ENCODE data around the gene SCYGR5. TPM values are rescaled to one million over a fixed set of nuclear protein-coding genes. Genes with fewer than 3 reads are reported as not detected.

Gene SCYGR5
- total and polyA plus RNA-seq, 5 donors, result not detected

DNA sequence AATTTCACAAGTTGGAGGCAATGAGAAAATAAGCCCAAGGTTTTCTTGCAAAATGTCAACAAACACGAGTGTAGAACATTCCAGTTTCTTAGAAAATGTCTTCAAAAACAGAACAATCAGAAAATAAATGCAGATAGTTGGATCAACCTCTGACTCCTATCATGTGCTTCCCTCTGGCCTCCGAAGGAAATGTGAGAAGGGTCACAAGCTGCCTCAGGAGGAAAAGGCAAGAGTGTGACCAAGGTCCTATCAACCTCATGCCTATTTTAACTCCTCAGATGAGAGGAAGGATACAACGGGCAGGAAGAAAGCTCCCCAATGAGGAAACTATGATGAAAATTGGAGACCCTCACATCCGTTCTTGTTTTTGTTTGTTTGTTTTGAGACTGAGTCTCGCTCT, 7.9 kb downstream of the SCYGR5 start:
- no peak for ATAC-seq
- no peaks in the 10 kb centered on the region for H3K27me3 ChIP-seq (ENCODE audit: control insufficient read depth, insufficient read depth)
- WGBS, result 60% methylated on average over 5 of the region's 5 CpGs
- DNase-seq, result no peak
- H3K27ac ChIP-seq (ENCODE audit: low read length), result no peak overlapping the region
- intact Hi-C loops (cut with DNase I), result no loop called here
- H3K4me3 ChIP-seq (ENCODE audit: low read length), result no peak overlapping the region
- no peaks in the 10 kb centered on the region for H3K4me1 ChIP-seq (ENCODE audit: control insufficient read depth, insufficient read depth, low read length)
- H3K9me3 ChIP-seq (ENCODE audit: control insufficient read depth, low read length), result no peaks in the 10 kb centered on the region

DNA sequence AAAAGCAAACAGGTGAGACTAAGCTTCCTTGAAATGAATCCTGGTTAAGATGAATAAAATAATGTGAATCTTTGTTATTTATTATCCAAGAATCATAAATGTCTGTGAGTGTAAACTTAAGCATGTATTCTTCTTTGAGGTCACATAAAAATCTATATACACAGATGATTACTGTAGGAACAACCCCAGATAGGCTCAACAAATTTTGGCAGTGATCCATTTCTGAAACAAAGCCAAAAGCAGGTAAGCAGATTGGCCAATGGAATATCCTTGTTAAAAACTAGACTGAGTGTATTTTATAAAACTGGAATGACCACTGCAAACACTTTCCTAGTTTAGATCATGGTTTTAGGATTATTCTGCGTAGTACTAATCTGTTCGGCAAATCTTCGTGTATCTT, 11.3 kb downstream of the SCYGR5 start:
- ATAC-seq (no peak), DNase-seq (no peak)
- no peaks in the 10 kb centered on the region for H3K9me3 ChIP-seq (ENCODE audit: control insufficient read depth, low read length)
- WGBS, result 92% methylated on average over 3 of the region's 3 CpGs
- no peaks in the 10 kb centered on the region for H3K27me3 ChIP-seq (ENCODE audit: control insufficient read depth, insufficient read depth)
- intact Hi-C loops (cut with DNase I), result no loop called here
- H3K27ac ChIP-seq (ENCODE audit: low read length), result no peak overlapping the region
- no peaks in the 10 kb centered on the region for H3K4me1 ChIP-seq (ENCODE audit: control insufficient read depth, insufficient read depth, low read length)
- H3K4me3 ChIP-seq (ENCODE audit: low read length), result no peak overlapping the region

DNA sequence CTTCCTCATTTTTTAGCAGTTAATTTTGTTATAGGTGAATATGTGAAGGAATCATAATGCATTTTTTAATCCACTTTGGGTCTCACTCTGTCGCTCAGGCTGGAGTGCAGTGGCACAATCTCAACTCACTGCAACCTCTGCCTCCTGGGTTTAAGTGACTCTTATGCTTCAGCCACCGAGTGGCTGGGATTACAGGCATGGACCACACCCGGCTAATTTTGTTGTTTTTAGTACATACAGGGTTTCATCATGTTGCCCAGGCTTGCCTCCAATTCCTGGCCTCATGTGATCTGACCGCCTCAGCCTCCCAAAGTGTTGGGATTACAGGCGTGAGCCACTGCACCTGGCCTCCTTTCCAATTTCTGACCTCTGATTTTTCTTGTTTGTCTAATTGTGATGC, 17.7 kb downstream of the SCYGR5 start:
- intact Hi-C loops (cut with DNase I), result no loop called here
- DNase-seq (no peak), ATAC-seq (no peak)
- WGBS, result 80% methylated on average over 5 of the region's 5 CpGs
- Histone ChIP-seq H3K4me1 (ENCODE audit: control insufficient read depth, insufficient read depth, low read length) (no peaks in the 10 kb centered on the region), H3K9me3 (ENCODE audit: control insufficient read depth, low read length) (no peaks in the 10 kb centered on the region), H3K4me3 (ENCODE audit: low read length) (no peak overlapping the region), H3K27ac (ENCODE audit: low read length) (no peak overlapping the region), H3K27me3 (ENCODE audit: control insufficient read depth, insufficient read depth) (no peaks in the 10 kb centered on the region)

DNA sequence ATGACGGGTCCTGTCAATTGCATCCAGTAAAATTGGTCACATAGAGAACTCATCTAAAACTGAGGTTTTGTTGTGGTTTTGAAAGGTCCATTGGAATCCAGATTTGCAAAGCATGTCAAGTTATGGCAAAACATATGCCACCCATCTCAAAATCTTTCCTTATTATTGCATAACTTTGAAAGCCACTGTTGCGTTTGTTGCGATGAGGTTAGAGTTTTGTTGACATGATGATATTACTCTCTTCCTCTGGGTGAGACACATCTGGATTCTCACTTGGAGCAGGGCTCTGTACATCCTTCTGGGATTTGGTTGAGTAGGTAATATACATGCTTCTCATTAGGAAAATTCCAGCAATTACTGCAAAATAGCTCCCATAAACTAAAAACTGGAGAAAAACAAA, 20.6 kb downstream of the SCYGR5 start:
- Histone ChIP-seq H3K27me3 (ENCODE audit: control insufficient read depth, insufficient read depth) (no peaks in the 10 kb centered on the region), H3K9me3 (ENCODE audit: control insufficient read depth, low read length) (no peaks in the 10 kb centered on the region), H3K4me3 (ENCODE audit: low read length) (no peak overlapping the region), H3K27ac (ENCODE audit: low read length) (no peak overlapping the region), H3K4me1 (ENCODE audit: control insufficient read depth, insufficient read depth, low read length) (no peaks in the 10 kb centered on the region)
- DNase-seq (no peak), ATAC-seq (no peak)
- intact Hi-C loops (cut with DNase I), result no loop called here
- 72% methylated on average over 3 of the region's 3 CpGs for WGBS

DNA sequence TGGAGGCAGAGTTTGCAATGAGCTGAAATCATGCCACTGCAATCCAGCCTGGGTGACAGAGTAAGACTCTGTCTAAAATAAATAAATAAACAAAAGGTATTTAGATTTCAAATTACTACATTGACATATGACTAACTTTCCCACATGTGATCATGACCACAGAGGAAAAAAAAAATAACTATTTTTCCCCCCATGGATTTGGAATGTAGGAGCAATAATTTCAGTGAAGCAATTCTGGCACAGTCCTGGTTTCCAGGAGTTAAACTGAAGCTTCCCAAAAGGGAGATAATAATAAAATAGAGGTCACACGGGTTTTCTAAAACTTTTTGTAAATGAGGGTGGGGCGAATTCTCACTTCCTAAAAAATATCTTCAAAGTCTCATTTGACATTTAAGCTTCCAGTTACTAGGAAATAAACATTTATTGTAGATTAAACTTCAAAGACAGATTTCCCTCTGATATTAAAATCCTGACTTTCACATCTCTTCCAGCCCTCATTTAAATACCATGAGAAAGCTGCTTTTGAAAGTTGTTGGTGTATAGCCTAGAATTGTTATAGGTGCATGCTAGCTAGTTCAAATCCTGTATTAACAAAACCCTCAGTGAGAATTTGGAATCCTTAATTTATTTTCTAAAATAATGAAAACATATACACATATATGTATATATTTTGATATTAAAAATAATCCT, 30.5 kb downstream of the SCYGR5 start:
- no peaks in the 10 kb centered on the region for H3K9me3 ChIP-seq (ENCODE audit: control insufficient read depth, low read length)
- no peak overlapping the region for H3K4me3 ChIP-seq (ENCODE audit: low read length)
- DNase-seq, result no peak
- H3K27me3 ChIP-seq (ENCODE audit: control insufficient read depth, insufficient read depth), result no peaks in the 10 kb centered on the region
- no peak overlapping the region for H3K27ac ChIP-seq (ENCODE audit: low read length)
- intact Hi-C loops (cut with DNase I), result no loop called here
- WGBS, result 39% methylated on average over 2 of the region's 2 CpGs
- H3K4me1 ChIP-seq (ENCODE audit: control insufficient read depth, insufficient read depth, low read length), result no peaks in the 10 kb centered on the region
- ATAC-seq, result peak in 1 of 2 donors; percentile 71

DNA sequence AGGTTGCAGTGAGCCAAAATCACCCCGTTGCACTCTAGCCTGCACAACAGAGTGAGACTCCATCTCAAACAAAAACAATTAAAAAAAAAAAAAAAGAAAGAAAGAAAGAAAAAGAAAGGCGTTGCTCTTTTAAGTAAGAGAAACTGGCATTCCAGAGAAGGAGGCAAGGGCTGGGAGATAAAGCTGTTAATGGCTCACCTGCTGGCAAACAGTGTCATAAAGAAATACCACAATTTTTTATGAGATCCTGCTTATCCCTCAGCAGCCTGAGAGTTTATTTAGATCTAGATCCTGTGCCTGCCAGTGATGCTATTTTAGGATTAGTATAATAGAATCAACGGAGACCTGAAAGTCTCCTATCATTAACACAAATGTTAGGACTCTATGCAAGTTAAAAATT, 35.0 kb downstream of the SCYGR5 start:
- no peaks in the 10 kb centered on the region for H3K27me3 ChIP-seq (ENCODE audit: control insufficient read depth, insufficient read depth)
- 78% methylated on average over 3 of the region's 3 CpGs for whole genome bisulfite sequencing
- H3K4me3 ChIP-seq (ENCODE audit: low read length), result no peak overlapping the region
- no peak for DNase-seq
- H3K4me1 ChIP-seq (ENCODE audit: control insufficient read depth, insufficient read depth, low read length), result no peaks in the 10 kb centered on the region
- no peak for ATAC-seq
- intact Hi-C loops (cut with DNase I), result no loop called here
- no peak overlapping the region for H3K27ac ChIP-seq (ENCODE audit: low read length)
- no peaks in the 10 kb centered on the region for H3K9me3 ChIP-seq (ENCODE audit: control insufficient read depth, low read length)

DNA sequence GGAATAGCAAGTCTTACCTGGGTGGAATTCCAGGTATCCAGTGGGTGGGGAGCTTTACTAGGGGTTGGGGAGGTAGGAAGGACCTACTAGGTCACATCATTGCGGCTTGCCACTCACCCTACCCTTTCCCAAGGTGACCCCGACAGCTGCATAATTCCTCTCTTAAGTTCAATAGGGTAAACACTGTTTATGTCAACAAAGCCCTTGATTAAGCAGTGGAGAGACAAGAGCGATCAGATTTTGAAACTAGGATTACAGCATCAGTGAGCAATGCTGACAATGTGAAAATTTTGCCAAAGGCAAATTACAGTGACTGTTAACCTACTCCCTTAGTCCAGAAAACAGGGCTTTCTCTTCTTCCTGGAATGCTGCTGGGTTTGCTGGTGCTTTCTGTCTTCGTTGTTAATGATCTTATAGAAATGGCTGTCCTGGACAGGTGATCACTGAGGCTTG, 36.7 kb downstream of the SCYGR5 start:
- H3K4me1 ChIP-seq (ENCODE audit: control insufficient read depth, insufficient read depth, low read length), result no peaks in the 10 kb centered on the region
- 58% methylated on average over 4 of the region's 4 CpGs for WGBS
- DNase-seq, result no peak
- H3K27ac ChIP-seq (ENCODE audit: low read length), result no peak overlapping the region
- intact Hi-C loops (cut with DNase I), result no loop called here
- no peak for ATAC-seq
- H3K9me3 ChIP-seq (ENCODE audit: control insufficient read depth, low read length), result no peaks in the 10 kb centered on the region
- no peak overlapping the region for H3K4me3 ChIP-seq (ENCODE audit: low read length)
- H3K27me3 ChIP-seq (ENCODE audit: control insufficient read depth, insufficient read depth), result no peaks in the 10 kb centered on the region

DNA sequence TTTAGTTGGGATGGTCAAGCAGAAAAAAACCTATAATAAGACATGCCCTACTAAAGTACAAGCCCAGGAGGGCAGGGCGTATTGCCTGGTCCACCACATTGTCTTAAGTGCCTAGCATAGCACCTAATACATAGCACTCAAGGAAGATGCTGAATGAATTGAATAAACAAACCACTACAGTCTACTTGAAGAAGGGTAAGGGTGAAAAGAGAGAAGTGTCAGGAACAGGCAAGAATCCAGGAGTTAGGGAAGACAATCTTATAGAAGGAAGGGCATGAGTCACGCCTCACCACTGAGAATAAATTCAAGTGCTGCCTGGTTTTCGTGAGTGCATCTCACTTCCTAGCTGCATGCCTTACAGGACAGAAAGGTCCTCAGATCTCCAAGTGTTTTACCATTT, 37.4 kb downstream of the SCYGR5 start:
- H3K4me3 ChIP-seq (ENCODE audit: low read length), result no peak overlapping the region
- H3K27ac ChIP-seq (ENCODE audit: low read length), result no peak overlapping the region
- 75% methylated on average over 3 of the region's 3 CpGs for WGBS
- H3K9me3 ChIP-seq (ENCODE audit: control insufficient read depth, low read length), result no peaks in the 10 kb centered on the region
- H3K4me1 ChIP-seq (ENCODE audit: control insufficient read depth, insufficient read depth, low read length), result no peaks in the 10 kb centered on the region
- no peaks in the 10 kb centered on the region for H3K27me3 ChIP-seq (ENCODE audit: control insufficient read depth, insufficient read depth)
- ATAC-seq (no peak), DNase-seq (no peak)
- intact Hi-C loops (cut with DNase I), result no loop called here

DNA sequence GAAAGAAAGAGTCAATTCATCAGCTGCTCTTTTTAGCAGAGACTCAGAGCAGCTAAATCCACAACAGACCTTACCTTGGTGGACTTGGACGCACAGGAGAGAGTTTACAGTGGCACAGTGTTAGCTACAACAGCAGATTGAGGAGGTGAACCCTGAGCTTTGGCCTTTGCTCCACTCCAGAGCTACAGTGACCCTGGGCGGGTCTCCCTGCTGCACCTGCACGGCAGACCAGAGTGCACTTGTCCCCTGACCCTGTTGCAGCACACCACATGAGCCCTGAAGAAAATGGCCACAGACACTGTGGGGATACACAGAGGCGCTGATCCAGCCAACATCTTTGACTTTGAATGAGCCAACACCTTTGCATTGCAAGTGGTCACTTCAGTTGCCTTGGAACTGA, 40.3 kb downstream of the SCYGR5 start:
- Histone ChIP-seq H3K27ac (ENCODE audit: low read length) (no peak overlapping the region), H3K9me3 (ENCODE audit: control insufficient read depth, low read length) (no peaks in the 10 kb centered on the region), H3K4me3 (ENCODE audit: low read length) (no peak overlapping the region), H3K4me1 (ENCODE audit: control insufficient read depth, insufficient read depth, low read length) (no peaks in the 10 kb centered on the region), H3K27me3 (ENCODE audit: control insufficient read depth, insufficient read depth) (no peaks in the 10 kb centered on the region)
- DNase-seq (no peak), ATAC-seq (peak in 1 of 2 donors; percentile 55)
- 83% methylated on average over 4 of the region's 4 CpGs for WGBS
- intact Hi-C loops (cut with DNase I), result no loop called here

DNA sequence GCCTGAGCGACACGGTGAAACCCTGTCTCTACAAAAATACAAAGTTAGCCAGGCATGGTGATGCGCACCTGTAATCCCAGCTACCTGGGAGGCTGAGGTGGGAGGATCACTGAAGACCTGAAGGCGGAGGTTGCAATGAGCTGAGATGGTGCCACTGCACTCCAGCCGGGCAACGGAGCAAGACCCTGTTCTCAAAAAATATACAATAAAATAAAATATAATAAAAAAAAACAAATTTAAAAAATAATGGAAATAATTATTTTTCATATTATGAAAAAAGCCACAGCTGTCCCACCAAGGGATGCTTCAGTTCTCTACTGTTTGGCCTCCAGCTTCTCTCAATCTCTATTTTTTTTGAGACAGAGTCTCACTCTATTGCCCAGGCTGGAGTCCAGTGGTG, 40.8 kb downstream of the SCYGR5 start:
- Histone ChIP-seq H3K27ac (ENCODE audit: low read length) (no peak overlapping the region), H3K9me3 (ENCODE audit: control insufficient read depth, low read length) (no peaks in the 10 kb centered on the region), H3K4me3 (ENCODE audit: low read length) (no peak overlapping the region), H3K4me1 (ENCODE audit: control insufficient read depth, insufficient read depth, low read length) (no peaks in the 10 kb centered on the region), H3K27me3 (ENCODE audit: control insufficient read depth, insufficient read depth) (no peaks in the 10 kb centered on the region)
- 81% methylated on average over 6 of the region's 6 CpGs for WGBS
- ATAC-seq, result no peak
- DNase-seq, result no peak
- intact Hi-C loops (cut with DNase I), result no loop called here

DNA sequence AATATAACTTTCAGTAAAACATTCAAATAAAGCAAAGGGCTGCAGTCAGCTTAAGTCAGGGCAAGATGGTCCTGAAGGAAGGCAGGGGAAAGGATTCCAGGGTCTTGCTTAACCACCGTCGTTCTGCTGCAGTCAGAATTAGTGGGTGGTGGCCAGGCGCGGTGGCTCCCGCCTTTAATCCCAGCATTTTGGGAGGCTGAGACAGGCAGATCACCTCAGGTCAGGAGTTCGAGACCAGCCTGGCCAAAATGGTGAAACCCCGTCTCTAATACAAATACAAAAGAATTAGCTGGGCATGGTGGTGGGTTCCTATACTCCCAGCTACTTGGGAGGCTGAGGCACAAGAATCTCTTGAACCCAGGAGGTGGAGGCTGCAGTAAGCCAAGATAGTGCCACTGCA, 44.4 kb downstream of the SCYGR5 start:
- H3K27ac ChIP-seq (ENCODE audit: low read length), result no peak overlapping the region
- no peak overlapping the region for H3K4me3 ChIP-seq (ENCODE audit: low read length)
- no peaks in the 10 kb centered on the region for H3K27me3 ChIP-seq (ENCODE audit: control insufficient read depth, insufficient read depth)
- 95% methylated on average over 7 of the region's 7 CpGs for WGBS
- DNase-seq (no peak), ATAC-seq (no peak)
- intact Hi-C loops (cut with DNase I), result no loop called here
- H3K4me1 ChIP-seq (ENCODE audit: control insufficient read depth, insufficient read depth, low read length), result no peaks in the 10 kb centered on the region
- H3K9me3 ChIP-seq (ENCODE audit: control insufficient read depth, low read length), result no peaks in the 10 kb centered on the region

DNA sequence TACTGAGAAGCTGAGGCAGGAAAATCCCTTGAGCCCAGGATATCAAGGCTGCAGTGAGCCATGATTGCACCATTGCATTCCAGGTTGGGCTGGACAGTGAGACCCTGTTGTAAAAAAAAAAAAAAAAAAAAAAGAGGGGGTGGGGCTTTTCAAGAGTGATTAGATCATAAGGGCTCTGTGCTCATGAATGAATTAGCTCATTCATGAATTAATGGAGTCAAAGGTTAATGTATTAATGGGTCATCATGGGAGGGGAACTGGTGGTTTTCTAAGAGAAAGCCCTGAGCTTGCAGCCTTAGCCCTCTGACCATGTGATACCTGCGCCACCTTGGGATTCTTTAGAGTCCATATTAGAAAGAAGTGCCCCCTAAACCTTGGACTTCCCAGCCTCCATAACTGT, 46.7 kb downstream of the SCYGR5 start:
- DNase-seq (no peak), ATAC-seq (no peak)
- intact Hi-C loops (cut with DNase I), result no loop called here
- no peaks in the 10 kb centered on the region for H3K4me1 ChIP-seq (ENCODE audit: control insufficient read depth, insufficient read depth, low read length)
- H3K9me3 ChIP-seq (ENCODE audit: control insufficient read depth, low read length), result no peaks in the 10 kb centered on the region
- 94% methylated on average over 1 of the region's 1 CpG for whole genome bisulfite sequencing
- H3K27me3 ChIP-seq (ENCODE audit: control insufficient read depth, insufficient read depth), result no peaks in the 10 kb centered on the region
- no peak overlapping the region for H3K27ac ChIP-seq (ENCODE audit: low read length)
- no peak overlapping the region for H3K4me3 ChIP-seq (ENCODE audit: low read length)
